Measurements from ENCODE around the gene VWA5A. TPM values are rescaled to one million over a fixed set of nuclear protein-coding genes. Genes with fewer than 3 reads are reported as not detected.

VWA5A gene
- total RNA-seq, 1 donor from 2014 or later: 4.2 TPM

GRCh38 chr11:124194293-124195188, 79.3 kb downstream of the VWA5A start:
- intact Hi-C loops (cut with DNase I): loop anchor here (10.0 kb wide), 1 partner anchor 120 kb away; no protein-coding TSS in a partner anchor
- DNase-seq (ENCODE audit: missing footprints): no peak
- peak; percentile 31 for ATAC-seq

- no peak for DNase-seq (ENCODE audit: missing footprints)
- ATAC-seq: peak; percentile 46
- intact Hi-C loops (cut with DNase I): loop anchor here (10.0 kb wide), 1 partner anchor 120 kb away; no protein-coding TSS in a partner anchor
Observed at GRCh38 chr11:124195189-124195734, 80.0 kb downstream of the VWA5A start.

Other genes with a start within 250 kb of the VWA5A start
- not detected for gene TMEM225, start 229.8 kb upstream of the VWA5A start, total RNA-seq
- gene OR8D4, start 213.3 kb upstream of the VWA5A start, total RNA-seq: not detected
- not detected for gene OR4D5, start 175.8 kb upstream of the VWA5A start, total RNA-seq
- not detected for gene OR6T1, start 171.6 kb upstream of the VWA5A start, total RNA-seq
- gene OR10S1, start 137.7 kb upstream of the VWA5A start, total RNA-seq: not detected
- not detected for gene OR10G6, start 120.3 kb upstream of the VWA5A start, total RNA-seq
- not detected for gene OR10G4, start 102.5 kb upstream of the VWA5A start, total RNA-seq
- not detected for gene OR10G9, start 92.4 kb upstream of the VWA5A start, total RNA-seq
- gene OR10G8, start 88.7 kb upstream of the VWA5A start, total RNA-seq: not detected
- not detected for gene OR10G7, start 74.1 kb upstream of the VWA5A start, total RNA-seq
- gene OR10D3, start 67.9 kb downstream of the VWA5A start, total RNA-seq: not detected
- not detected for gene OR8G1, start 125.6 kb downstream of the VWA5A start, total RNA-seq
- not detected for gene OR8G5, start 140.9 kb downstream of the VWA5A start, total RNA-seq
- not detected for gene OR8D1, start 198.5 kb downstream of the VWA5A start, total RNA-seq
- not detected for gene OR8D2, start 204.7 kb downstream of the VWA5A start, total RNA-seq